WI38 (cell line): Measurements from ENCODE around the gene ART1.

Experiments
- H3K4me3 ChIP-seq: 2 replicates; pipeline ENCODE4 v1.5.1; 2011; ENCODE audit warnings: low read depth, mild to moderate bottlenecking, control low read depth, low read length
- CTCF ChIP-seq: IDR thresholded peaks from 2 replicates; pipeline ENCODE4 v1.5.1; 2012; ENCODE audit warnings: low read depth, mild to moderate bottlenecking, control low read depth, low read length

ART1 gene

DNA sequence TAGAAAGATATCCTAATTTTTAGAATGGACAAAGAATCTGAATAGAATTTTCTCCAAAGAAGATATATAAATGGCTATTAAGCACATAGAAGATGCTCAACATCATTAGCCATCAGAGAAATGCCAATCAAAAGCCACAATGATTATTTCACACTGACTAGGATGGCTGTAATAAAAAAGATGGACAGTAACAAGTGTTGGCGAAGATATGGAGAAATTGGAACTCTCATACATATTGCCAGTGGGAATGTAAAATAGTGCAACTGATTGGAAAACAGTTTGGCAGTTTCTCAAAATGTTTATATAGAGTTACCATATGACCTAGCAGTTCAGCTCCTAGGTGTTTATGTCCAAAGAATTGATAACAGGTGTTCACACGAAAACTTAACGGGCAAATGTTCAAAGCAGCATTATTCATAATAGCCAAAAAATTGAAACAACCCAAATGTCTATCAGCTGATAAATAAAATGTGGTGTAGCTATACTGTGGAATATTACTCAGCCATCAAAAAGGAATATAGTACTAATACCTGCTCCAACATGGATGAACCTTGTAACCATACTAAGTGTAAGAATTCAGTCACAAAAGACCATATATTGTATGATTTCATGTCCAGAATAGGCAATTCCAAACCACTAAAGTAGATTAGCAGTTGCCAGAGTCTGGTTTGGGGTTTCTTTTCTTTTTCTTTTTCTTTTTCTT is 32.8 kb upstream of the ART1 start:
- H3K4me3 ChIP-seq: no peak overlapping the region
- TF ChIP-seq CTCF: no peak

DNA sequence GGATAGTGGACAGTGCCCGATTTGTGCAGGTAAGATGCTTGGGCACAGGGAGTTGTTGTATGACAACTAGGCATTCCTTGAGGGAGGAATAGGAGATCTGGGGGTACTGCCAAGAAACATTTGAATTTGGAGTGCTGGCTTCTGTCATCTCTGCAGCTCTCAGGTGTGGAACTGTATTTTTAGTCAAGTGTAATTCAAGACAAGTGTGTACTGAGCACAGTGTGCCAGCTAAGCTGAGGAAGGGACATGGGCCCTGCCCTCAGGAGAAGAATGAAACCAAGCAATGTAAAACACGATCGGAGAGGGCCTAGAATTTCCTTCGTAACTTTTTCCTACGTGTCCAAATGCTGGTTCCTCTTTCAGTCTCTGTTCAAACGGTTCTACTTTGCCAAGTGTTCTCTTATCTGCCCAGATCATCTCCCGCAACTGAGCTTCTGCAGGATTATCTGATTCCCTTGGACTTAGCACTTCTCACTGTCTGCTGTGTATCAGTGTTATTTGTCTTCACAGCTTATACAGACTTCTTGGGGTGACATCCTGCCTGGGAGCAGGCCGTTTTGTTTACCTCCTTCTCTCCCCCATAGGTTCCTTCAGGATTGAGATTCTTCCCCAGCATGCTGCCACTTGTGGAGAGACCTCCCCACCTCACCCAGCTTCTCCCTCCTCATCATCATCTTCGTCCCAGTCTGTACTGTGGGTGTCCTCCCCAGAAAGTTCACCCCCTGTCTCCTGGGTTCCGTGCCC is 30.8 kb upstream of the ART1 start:
- H3K4me3 ChIP-seq: no peak overlapping the region
- no peak for TF ChIP-seq CTCF

GRCh38 chr11:3614742-3615171 is 30.2 kb upstream of the ART1 start:
- no peak for TF ChIP-seq CTCF
- no peak overlapping the region for H3K4me3 ChIP-seq

GRCh38 chr11:3615998-3616397 is 28.9 kb upstream of the ART1 start:
- TF ChIP-seq CTCF: no peak
- no peak overlapping the region for H3K4me3 ChIP-seq

DNA sequence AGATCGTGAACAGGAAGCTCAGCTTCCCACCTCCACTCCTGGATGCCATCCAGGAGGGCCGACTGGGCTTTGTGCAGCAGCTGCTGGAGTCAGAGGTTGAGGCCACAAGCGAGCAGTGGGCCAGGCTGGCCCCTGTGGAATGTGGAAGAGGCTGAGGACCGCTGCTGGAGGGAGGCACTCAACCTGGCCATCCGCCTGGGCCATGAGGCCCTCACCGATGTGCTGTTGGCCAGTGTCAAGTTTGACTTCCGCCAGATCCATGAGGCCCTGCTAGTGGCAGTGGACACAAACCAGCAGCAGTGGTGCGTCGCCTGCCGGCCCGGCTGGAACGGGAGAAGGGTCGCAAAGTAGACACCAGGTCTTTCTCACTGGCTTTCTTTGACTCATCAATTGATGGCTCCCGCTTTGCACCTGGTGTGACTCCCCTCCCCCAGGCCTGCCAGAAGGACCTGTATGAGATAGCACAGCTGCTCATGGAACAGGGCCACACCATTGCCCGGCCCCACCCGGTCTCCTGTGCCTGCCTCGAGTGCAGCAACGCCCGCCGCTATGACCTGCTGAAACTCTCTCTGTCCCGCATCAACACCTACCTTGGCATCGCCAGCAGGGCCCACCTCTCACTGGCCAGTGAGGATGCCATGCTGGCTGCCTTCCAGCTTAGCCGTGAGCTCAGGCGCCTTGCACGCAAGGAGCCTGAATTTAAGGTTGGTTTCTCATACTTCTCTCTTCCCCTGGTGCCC is 28.0 kb upstream of the ART1 start:
- H3K4me3 ChIP-seq: no peak overlapping the region
- TF ChIP-seq CTCF: no peak

- no peak overlapping the region for H3K4me3 ChIP-seq
- TF ChIP-seq CTCF: no peak
Observed at GRCh38 chr11:3617990-3618389, 26.9 kb upstream of the ART1 start.

DNA sequence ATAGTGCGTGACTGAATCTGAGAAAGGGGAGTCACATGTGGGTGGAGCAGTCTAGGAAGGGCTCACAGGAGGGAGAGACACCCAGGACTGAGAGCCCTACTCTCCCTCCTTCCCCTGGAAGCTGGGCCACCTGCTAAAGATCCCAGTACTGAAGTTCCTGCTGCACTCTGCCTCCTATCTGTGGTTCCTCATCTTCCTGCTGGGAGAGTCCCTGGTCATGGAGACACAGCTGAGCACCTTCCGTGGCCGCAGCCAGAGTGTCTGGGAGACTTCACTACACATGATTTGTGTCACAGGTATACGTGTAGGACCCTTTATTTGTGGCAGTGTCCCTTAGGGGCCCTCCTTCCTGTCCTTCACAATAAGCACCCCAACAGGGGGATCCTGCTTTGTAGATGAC is 22.4 kb upstream of the ART1 start:
- no peak overlapping the region for H3K4me3 ChIP-seq
- TF ChIP-seq CTCF: no peak
